Mesothelial cell of epicardium (in vitro differentiated cells): ENCODE data around the gene ASCL5. TPM values are rescaled to one million over a fixed set of nuclear protein-coding genes. Genes with fewer than 3 reads are reported as not detected.

Experiments
- DNase-seq, 2 experiments: peaks; one replicate each; pipeline ENCODE4 v3.0.0; 2021; ENCODE audit warnings: low spot score in 2 of 2; ENCODE audit not compliant: unreplicated experiment in 2 of 2
- H3K27ac Mint-ChIP-seq: 2 replicates; pipeline ENCODE4 v1.8.0; 2021; ENCODE audit warnings: mixed read lengths
- H3K27me3 Mint-ChIP-seq: 2 replicates; pipeline ENCODE4 v1.8.0; 2021; ENCODE audit warnings: low read depth, mixed read lengths
- H3K36me3 Mint-ChIP-seq: 2 replicates; pipeline ENCODE4 v1.8.0; 2021; ENCODE audit warnings: mixed read lengths
- H3K4me1 Mint-ChIP-seq: 2 replicates; pipeline ENCODE4 v1.8.0; 2021; ENCODE audit warnings: mixed read lengths
- H3K4me3 Mint-ChIP-seq: 2 replicates; pipeline ENCODE4 v1.8.0; 2021; ENCODE audit warnings: mild to moderate bottlenecking, moderate library complexity, mixed read lengths
- H3K9me3 Mint-ChIP-seq: 2 replicates; pipeline ENCODE4 v1.8.0; 2021; ENCODE audit warnings: mixed read lengths
- CTCF ChIP-seq: fragments of 200-600 bp; sonication (generic); IDR thresholded peaks from one replicate; pipeline ENCODE4 v1.5.0; 2021; ENCODE audit warnings: antibody characterized with exemption; ENCODE audit not compliant: unreplicated experiment
- total RNA-seq: library from RNA; stranded (reverse); gene quantifications from 3 replicates; pipeline ENCODE4 v1.2.1, GENCODE V29; 2021

The ASCL5 gene
- total RNA-seq, 1 donor from 2014 or later = not detected

- H3K4me3 Mint-ChIP-seq = no peak overlapping the region
- no peak for TF ChIP-seq CTCF
- no peaks in the 10 kb centered on the region for H3K27me3 Mint-ChIP-seq
- H3K27ac Mint-ChIP-seq = no peak overlapping the region
- H3K36me3 Mint-ChIP-seq = peaks cover 58% of the 10 kb centered on the region
- H3K4me1 Mint-ChIP-seq = no peaks in the 10 kb centered on the region
- DNase-seq = no peak
- H3K9me3 Mint-ChIP-seq = no peaks in the 10 kb centered on the region
These were observed 19.8 kb upstream of the ASCL5 start for GRCh38 chr1:201146626-201147390.

- Mint-ChIP-seq H3K4me3 (no peak overlapping the region), H3K4me1 (peaks cover 2% of the 10 kb centered on the region), H3K36me3 (peaks cover 55% of the 10 kb centered on the region), H3K27me3 (no peaks in the 10 kb centered on the region), H3K27ac (no peak overlapping the region), H3K9me3 (no peaks in the 10 kb centered on the region)
- TF ChIP-seq CTCF = no peak
- no peak for DNase-seq
These were observed 18.8 kb upstream of the ASCL5 start for GRCh38 chr1:201145816-201146215.

DNA sequence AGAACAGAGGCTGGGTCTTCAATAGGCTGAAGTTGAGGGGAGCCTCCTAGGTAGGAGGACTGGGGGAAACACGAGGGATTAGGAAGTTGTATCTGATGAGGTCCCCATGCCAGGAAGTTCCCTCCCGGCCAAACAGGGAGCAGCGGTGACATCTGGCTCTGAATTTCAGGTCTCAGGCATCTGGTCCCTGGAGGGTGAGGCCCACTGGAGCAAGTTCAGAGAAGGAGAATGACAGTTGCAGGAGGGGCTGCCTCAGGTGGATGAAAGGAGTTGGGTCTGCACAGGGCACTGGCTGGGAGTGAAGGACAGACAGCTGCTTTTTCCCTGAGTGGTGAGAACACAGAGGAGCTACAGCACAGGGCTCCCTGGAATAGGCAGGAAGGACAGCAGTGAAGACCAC, 18.1 kb upstream of the ASCL5 start:
- H3K27me3 Mint-ChIP-seq = no peaks in the 10 kb centered on the region
- no peak overlapping the region for H3K27ac Mint-ChIP-seq
- no peak for DNase-seq
- no peak for TF ChIP-seq CTCF
- H3K36me3 Mint-ChIP-seq = peaks cover 55% of the 10 kb centered on the region
- H3K9me3 Mint-ChIP-seq = no peaks in the 10 kb centered on the region
- H3K4me3 Mint-ChIP-seq = no peak overlapping the region
- H3K4me1 Mint-ChIP-seq = peaks cover 4% of the 10 kb centered on the region

GRCh38 chr1:201144701-201145100, 17.7 kb upstream of the ASCL5 start:
- no peak overlapping the region for H3K27ac Mint-ChIP-seq
- H3K4me3 Mint-ChIP-seq = no peak overlapping the region
- H3K27me3 Mint-ChIP-seq = no peaks in the 10 kb centered on the region

GRCh38 chr1:201143726-201144635, 17.0 kb upstream of the ASCL5 start:
- no peak overlapping the region for H3K27ac Mint-ChIP-seq
- DNase-seq = no peak
- H3K4me3 Mint-ChIP-seq = no peak overlapping the region

More at GRCh38 chr1:201144701-201145100, 17.7 kb upstream of the ASCL5 start:
- Mint-ChIP-seq H3K9me3 (no peaks in the 10 kb centered on the region), H3K36me3 (peaks cover 57% of the 10 kb centered on the region), H3K4me1 (peaks cover 7% of the 10 kb centered on the region)
- DNase-seq = no peak
- no peak for TF ChIP-seq CTCF

More at GRCh38 chr1:201143726-201144635, 17.0 kb upstream of the ASCL5 start:
- peaks cover 7% of the 10 kb centered on the region for H3K4me1 Mint-ChIP-seq
- no peaks in the 10 kb centered on the region for H3K9me3 Mint-ChIP-seq
- peaks cover 56% of the 10 kb centered on the region for H3K36me3 Mint-ChIP-seq
- TF ChIP-seq CTCF = no peak
- no peaks in the 10 kb centered on the region for H3K27me3 Mint-ChIP-seq
